ENCODE measurements around the gene DPY19L1. TPM values are rescaled to one million over a fixed set of nuclear protein-coding genes. Genes with fewer than 3 reads are reported as not detected.
"Not testable (repeated sequence)": the region's sequence is repeated elsewhere in the genome, so short reads cannot be mapped to it uniquely, and the experiment has no call there.

DPY19L1 gene
- total RNA-seq, 4 donors from 2014 or later: 15.9 to 80.9 (median 24.7) TPM

GRCh38 chr7:34928052-34928451, 109.2 kb downstream of the DPY19L1 start:
- Histone ChIP-seq H3K36me3 (no peaks in the 10 kb centered on the region), H3K9me3 (no peaks in the 10 kb centered on the region), H3K4me3 (no peak overlapping the region), H3K27me3 (no peaks in the 10 kb centered on the region), H3K27ac (no peak overlapping the region), H3K4me1 (no peaks in the 10 kb centered on the region)
- no peak for DNase-seq
- TF ChIP-seq CTCF (IDR thresholded peaks at IDR 0.05): peak in 1 of 4 experiments; percentile 7
- TF ChIP-seq POLR2A (IDR thresholded peaks at IDR 0.05): no peak
- intact Hi-C loops (cut with DNase I; ENCODE audit: low total_unique reads): no loop called here

- H3K27ac ChIP-seq; DNase-seq; intact Hi-C loops (cut with DNase I; ENCODE audit: low total_unique reads); H3K27me3 ChIP-seq; H3K36me3 ChIP-seq; H3K4me3 ChIP-seq; H3K4me1 ChIP-seq; H3K9me3 ChIP-seq: not testable (repeated sequence)
These were observed 116.8 kb downstream of the DPY19L1 start for GRCh38 chr7:34920470-34920869.

- H3K36me3 ChIP-seq; intact Hi-C loops (cut with DNase I; ENCODE audit: low total_unique reads); H3K27ac ChIP-seq; H3K4me1 ChIP-seq; H3K4me3 ChIP-seq; DNase-seq; H3K27me3 ChIP-seq; H3K9me3 ChIP-seq: not testable (repeated sequence)
These were observed 118.2 kb downstream of the DPY19L1 start for GRCh38 chr7:34919038-34919437.

GRCh38 chr7:34918198-34918861, 119.0 kb downstream of the DPY19L1 start:
- intact Hi-C loops (cut with DNase I; ENCODE audit: low total_unique reads); DNase-seq; H3K36me3 ChIP-seq; H3K27me3 ChIP-seq; H3K9me3 ChIP-seq; H3K4me3 ChIP-seq; H3K27ac ChIP-seq; H3K4me1 ChIP-seq: not testable (repeated sequence)

- H3K27me3 ChIP-seq; DNase-seq; H3K27ac ChIP-seq; intact Hi-C loops (cut with DNase I; ENCODE audit: low total_unique reads); H3K9me3 ChIP-seq; H3K4me3 ChIP-seq; H3K4me1 ChIP-seq; H3K36me3 ChIP-seq: not testable (repeated sequence)
These were observed 119.8 kb downstream of the DPY19L1 start for GRCh38 chr7:34917515-34917914.

GRCh38 chr7:34916267-34916666, 121.0 kb downstream of the DPY19L1 start:
- H3K27me3 ChIP-seq: no peaks in the 10 kb centered on the region
- TF ChIP-seq CTCF (IDR thresholded peaks at IDR 0.05): no peak
- TF ChIP-seq POLR2A (IDR thresholded peaks at IDR 0.05): no peak
- intact Hi-C loops (cut with DNase I; ENCODE audit: low total_unique reads): no loop called here
- H3K36me3 ChIP-seq: no peaks in the 10 kb centered on the region
- H3K9me3 ChIP-seq: no peaks in the 10 kb centered on the region
- H3K4me3 ChIP-seq: no peak overlapping the region
- no peak for DNase-seq
- H3K4me1 ChIP-seq: no peaks in the 10 kb centered on the region
- H3K27ac ChIP-seq: no peak overlapping the region

GRCh38 chr7:34912236-34912635, 125.0 kb downstream of the DPY19L1 start:
- no peak for DNase-seq
- H3K4me1 ChIP-seq: no peaks in the 10 kb centered on the region
- no peaks in the 10 kb centered on the region for H3K27me3 ChIP-seq
- H3K4me3 ChIP-seq: no peak overlapping the region
- no peak overlapping the region for H3K27ac ChIP-seq
- H3K9me3 ChIP-seq: no peaks in the 10 kb centered on the region
- intact Hi-C loops (cut with DNase I; ENCODE audit: low total_unique reads): no loop called here
- TF ChIP-seq POLR2A (IDR thresholded peaks at IDR 0.05): no peak
- no peak for TF ChIP-seq CTCF (IDR thresholded peaks at IDR 0.05)
- no peaks in the 10 kb centered on the region for H3K36me3 ChIP-seq

- DNase-seq: not testable (repeated sequence)
These were observed 130.9 kb downstream of the DPY19L1 start for GRCh38 chr7:34906266-34906850.

More at GRCh38 chr7:34906266-34906850, 130.9 kb downstream of the DPY19L1 start:
- H3K4me3 ChIP-seq; H3K9me3 ChIP-seq; intact Hi-C loops (cut with DNase I; ENCODE audit: low total_unique reads); H3K27ac ChIP-seq; H3K4me1 ChIP-seq; H3K27me3 ChIP-seq; H3K36me3 ChIP-seq: not testable (repeated sequence)
